ENCODE results near the gene TBX10.

DNA sequence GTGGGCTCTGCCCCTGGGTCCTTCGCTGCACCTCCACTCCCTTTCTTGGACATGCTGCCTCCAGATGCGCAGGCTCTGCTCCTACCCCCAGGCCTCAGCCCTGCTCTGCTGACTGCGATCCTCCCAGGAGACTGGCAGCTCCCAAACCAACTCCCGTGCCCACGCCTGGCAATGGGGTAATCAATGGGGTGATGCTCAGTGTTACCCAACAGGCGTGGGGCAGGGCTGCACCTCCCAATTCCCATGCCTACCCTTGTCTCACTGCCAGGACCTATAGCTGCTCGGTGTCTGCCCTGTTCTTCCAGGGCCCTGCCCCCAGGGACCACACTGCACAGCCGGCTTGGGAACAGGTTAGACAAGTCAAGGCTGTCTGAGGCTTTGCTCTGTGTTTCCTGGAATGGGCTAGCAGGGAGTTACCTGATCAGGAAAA, 34.9 kb upstream of the TBX10 start, which contains the start of gene ALDH3B2:
- TF ChIP-seq, protein P1, sequence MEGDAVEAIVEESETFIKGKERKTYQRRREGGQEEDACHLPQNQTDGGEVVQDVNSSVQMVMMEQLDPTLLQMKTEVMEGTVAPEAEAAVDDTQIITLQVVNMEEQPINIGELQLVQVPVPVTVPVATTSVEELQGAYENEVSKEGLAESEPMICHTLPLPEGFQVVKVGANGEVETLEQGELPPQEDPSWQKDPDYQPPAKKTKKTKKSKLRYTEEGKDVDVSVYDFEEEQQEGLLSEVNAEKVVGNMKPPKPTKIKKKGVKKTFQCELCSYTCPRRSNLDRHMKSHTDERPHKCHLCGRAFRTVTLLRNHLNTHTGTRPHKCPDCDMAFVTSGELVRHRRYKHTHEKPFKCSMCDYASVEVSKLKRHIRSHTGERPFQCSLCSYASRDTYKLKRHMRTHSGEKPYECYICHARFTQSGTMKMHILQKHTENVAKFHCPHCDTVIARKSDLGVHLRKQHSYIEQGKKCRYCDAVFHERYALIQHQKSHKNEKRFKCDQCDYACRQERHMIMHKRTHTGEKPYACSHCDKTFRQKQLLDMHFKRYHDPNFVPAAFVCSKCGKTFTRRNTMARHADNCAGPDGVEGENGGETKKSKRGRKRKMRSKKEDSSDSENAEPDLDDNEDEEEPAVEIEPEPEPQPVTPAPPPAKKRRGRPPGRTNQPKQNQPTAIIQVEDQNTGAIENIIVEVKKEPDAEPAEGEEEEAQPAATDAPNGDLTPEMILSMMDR (IDR thresholded peaks at IDR 0.05), result no peak
- TF ChIP-seq POLR2A (IDR thresholded peaks at IDR 0.05), result no peak
- no peak for TF ChIP-seq POLR2AphosphoS5 (IDR thresholded peaks at IDR 0.05)
- TF ChIP-seq EP300 (IDR thresholded peaks at IDR 0.05), result no peak

Measured in gastroesophageal sphincter (tissue), 3 donors.